D341Med (cell line): ENCODE data around the gene TPPP.
"Not testable (repeated sequence)": the region's sequence is repeated elsewhere in the genome, so short reads cannot be mapped to it uniquely, and the experiment has no call there.

Experiments used
- DNase-seq: peaks from one replicate; pipeline ENCODE4 v3.0.0; 2012; ENCODE audit warnings: low spot score

Gene TPPP

DNA sequence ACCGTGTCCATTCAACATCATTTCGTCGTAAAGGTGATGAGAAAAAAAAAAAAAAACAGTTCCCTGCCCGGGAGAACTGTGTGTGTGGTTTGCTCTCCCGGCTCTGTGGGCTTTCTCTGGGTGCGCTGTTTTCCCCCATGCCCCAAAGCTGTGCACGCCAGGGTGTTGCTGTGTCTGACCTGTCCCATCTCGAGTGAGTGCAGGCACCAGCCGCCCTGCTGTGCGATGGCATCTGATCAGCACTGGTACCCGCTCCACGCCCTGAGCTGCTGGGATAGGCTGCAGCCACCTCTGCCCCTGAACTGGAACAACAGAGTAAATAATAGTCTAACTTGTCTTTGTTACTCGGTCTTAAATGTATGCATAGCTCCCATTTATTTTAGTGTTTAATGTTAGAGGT, 47.7 kb downstream of the TPPP start:
- DNase-seq: no peak

DNA sequence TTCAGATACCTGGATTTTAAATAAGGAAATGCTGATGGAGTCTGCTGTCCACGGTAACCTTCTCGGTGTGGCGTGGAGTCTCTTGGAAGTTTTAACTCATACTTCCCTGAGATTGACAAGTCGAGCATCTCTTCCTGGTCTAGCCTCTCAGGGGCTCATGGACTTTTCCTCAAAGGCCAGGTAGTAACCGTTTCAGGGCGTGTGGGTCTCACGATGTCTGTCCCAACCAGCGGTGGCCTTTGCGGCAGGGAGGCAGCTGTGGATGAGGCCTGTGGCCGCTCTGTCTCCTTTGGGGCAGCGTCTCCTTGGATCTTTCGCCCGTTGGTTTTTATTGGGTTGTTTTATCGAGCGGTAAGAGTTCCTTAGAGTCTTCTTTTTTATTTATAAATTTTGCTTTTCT, 48.2 kb downstream of the TPPP start:
- DNase-seq: no peak

DNA sequence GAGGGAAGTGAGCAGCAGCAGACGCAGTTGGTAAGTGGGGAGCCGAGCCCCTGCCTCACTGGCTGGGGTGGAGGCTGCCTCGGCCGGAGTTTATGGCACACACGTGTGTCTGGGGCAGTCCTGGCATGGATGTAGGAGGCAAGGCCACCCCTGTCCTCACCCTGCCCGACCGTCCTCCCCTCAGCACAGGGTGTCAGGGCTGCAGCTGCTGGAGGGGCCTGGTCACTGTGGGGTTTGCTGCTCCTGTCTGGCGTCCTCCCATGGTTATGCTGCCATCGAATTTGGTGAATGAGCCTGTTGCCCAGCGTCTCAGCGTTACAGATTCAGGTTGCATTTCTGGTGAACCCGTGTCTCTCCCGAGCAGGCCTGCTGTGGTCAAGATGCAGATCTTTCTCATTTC, 48.6 kb downstream of the TPPP start:
- DNase-seq: no peak

DNA sequence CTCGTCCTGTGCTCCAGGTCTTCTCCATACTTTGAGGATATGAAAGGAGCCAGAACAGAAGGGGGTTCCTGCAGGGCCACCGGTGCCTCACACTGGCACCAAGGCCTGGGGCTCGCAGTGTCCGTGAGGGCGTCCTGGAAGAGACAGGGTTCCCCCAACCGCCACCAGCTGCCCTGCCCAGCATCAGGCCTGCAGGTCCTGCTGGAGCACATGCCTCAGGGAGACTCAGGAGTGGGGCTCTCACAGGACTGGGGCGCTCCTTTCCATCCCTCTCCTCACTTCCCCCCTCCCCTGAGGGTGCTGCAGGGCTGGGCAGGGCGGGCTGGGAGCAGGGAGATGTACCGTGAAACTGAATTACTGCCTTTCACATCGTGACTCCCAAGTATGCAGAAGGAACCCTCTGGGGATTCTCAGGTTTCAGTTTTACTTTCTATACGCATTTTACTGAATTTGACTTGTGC, 49.3 kb downstream of the TPPP start:
- no peak for DNase-seq

DNA sequence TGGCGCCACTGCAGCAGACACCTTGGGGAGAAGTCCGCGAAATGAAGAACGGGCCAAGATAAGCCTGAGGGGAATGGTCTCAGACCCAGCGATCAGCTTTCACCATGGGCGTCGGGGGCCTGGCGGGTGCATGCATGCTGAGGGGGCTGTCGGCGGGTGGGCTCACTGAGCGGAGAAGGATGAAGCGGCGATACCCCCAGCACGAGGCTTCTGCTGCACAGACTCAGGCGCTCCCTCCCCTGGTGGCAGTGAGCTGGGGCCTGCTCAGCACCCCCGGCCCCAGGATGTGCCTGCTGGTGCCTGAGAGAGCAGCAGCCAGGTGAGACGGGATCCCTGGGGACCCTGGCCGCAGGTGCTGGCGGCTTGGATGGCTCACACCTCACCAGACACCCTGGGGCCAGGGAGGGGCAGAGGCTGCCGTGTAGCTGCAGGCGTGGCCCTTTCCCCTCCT, 49.8 kb downstream of the TPPP start:
- no peak for DNase-seq

DNA sequence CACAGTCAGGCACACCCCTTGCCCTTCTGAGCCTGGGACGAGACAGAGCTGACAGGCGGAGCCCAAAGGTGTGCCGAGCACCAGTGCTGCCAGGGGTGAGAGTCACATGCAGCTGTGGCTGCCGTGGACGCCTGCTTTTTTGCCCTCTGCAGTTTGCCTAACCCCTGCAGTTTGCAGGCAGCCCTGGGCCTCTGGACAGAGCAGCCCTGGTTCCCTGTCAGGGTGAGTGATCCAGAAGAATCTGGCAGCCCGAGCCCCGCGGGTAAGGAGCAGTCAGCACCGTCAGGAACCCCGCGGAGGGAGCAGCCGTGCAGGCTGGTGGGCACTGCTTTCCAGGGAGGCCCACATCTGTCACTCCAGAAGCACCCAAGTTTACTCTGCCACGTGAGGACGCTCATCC, 50.7 kb downstream of the TPPP start:
- no peak for DNase-seq

DNA sequence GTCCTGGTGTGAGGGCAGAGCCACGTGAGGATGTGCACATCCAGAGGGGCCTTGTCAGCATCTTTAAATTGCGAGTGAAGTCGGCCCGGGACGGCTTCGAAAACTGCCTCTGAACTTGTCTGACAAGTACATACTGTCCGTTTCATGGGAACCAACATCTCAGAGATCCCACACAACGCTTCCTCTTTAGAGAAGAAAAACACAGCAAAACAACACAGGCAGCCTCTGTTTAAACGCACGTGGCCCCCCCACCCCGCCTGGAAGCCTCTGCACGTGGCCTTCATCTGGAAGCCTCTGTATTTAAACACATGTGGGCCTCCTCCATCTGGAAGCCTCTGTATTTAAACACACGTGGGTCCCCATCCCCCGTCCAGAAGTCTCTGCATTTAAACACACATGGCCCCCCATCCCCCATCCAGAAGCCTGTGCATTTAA, 51.8 kb downstream of the TPPP start:
- DNase-seq: no peak

DNA sequence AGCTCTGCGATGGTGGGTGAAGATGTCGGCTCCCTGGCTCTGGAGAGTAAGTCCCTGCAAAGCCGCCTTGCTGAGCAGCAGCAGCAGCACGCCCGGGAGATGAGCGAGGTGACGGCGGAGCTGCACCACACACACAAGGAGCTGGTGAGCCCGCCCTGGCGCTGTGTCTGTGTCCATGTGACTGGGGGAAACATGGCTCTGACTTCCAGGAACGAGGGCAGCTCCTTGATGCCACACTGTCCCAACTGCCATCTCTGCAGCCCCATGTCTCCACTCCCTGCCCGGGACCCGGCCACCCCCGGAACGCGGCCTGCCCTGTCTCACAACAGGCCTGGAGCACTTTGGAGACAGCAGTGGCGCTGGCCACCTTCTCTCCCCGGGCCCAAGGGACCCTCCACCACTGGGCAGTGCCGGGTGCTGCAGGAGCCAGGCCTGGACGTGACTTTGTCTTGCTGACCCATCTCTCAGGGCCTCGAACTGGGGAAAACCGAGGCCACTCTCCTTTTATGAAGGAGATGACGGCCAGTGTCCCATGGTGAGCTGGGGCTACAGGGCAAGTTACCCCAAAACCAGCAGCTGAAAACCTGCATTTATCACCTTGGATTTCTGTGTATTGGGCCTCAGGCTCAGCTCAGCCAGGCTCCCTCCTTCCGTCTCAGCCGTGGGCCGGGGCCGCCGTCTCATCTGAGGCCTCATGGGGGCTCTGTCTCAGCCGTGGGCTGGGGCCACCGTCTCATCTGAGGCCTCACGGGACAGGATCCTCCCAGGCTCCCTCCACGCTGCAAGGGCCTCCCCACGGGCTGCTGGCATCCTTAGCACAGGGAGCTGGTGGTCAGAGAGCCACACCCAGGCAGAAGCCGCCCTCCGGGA, 52.5 kb downstream of the TPPP start:
- no peak for DNase-seq

DNA sequence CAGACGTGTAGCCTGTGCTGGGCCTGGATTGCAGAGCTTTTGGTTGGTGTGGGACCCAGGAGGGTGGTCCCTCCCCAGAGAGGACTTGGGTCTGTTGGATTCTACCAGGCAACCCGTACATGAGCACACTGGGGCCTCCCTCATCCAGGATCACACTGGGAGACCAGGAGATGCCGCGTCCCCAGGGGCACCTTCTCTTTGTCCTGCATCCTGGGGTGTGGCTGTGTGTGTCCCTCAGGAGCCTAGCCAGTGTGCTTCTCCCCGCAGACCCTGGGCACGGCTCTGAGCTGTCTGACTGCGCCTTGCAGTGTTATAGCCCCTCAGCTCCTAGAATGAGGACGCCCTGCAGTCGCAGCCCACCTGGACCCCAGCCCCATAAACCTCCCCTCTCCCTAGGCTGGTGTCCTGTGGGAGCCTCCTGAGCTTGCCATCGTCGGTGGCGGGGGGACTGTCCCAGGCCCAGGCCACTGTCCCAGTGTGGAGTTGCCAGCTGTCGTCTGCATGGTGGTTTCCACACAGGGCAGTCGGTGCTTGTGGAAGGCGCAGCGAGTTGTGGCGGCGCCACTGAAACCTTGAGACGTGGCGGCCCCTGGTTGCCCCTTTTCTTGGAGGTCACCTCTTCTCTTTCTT, 53.5 kb downstream of the TPPP start:
- no peak for DNase-seq

DNA sequence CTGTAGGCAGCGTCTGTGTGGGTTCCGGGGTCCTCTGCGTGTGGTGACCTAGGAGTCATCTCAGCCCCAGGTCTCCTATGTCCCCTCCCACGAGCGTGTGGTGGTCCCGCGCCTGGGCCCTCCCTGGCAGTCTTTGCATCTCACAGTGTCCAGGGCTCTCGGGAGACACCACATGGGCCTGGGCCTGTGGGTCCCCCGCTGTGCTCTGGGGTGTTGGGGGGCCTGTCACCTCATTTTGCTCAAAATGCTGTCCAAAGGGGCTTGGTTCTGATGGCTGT, 54.0 kb downstream of the TPPP start:
- no peak for DNase-seq

DNA sequence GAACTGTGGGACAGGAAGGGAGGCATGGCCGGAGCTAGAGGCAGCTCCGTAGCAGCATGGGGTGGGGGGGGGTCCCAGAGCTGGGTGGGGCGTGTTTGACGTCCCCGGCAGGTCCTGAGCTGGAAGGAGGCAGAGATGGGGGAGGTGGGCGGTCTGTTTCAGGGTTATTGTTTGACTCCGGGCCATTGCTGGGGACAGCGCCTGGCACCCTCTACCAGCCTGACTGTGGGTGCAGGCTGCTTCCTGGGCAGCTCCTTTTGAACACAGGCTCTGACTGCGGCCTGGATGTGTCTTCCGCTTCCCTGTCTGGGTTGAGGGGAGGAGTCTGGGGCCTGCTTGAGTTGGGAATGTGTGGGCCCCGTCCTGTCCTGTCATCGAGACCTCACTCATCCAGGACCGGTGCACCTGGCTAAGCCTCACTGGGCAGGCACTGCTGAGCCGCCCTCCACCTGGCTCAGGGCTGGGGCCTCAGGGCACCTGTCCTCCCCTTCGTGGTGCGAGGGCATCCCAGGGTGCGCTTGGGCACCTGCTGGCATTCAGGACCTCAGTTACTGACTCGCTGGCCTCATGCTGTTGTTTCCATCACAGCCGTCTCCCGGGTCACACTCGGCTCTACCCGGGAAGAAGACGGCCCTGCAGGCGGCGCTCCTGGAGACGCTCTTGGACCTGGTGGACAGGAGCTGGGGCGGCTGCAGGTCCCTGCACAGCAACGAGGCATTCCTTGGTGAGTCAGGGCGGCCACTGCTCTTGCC, 54.5 kb downstream of the TPPP start:
- no peak for DNase-seq

DNA sequence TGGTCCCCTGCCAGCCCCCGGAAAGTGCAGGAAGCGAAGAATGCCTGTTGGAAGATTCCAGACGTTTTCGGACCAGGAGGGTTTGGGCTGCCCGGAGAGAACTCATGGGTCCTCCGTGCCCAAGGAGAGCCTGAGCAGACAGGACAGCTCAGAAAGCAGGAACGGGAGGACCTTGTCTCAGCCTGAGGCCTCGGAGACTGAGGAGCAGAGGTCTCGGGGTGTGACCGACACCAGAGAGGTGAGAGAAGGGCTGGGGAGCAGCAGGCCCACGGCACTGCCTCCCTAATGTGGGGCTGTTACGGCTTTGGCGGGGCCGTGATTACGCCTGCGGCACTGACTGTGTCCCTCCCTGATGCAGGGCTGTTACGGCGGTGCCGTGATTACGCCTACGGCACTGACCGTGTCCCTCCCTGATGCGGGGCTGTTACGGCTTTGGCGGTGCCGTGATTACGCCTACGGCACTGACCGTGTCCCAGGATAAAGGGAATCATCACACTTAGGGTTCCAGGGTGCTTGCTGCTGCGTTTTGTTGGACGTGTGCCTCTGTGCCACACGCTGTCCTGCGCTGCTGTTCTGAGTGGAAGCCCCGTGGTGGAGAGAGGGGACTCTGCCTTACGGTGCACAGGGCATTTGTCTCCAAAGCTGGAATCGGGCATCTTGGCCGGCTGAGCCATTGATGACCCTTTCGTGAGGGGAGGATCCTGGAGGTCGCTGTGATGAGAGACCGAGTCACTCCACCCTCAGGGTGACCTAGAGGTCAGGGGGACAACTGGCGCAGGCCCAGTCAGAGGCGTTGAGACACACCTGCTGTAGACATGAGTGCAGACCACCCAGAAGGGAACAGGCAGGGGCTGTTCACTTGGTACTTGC, 55.3 kb downstream of the TPPP start:
- DNase-seq: no peak

DNA sequence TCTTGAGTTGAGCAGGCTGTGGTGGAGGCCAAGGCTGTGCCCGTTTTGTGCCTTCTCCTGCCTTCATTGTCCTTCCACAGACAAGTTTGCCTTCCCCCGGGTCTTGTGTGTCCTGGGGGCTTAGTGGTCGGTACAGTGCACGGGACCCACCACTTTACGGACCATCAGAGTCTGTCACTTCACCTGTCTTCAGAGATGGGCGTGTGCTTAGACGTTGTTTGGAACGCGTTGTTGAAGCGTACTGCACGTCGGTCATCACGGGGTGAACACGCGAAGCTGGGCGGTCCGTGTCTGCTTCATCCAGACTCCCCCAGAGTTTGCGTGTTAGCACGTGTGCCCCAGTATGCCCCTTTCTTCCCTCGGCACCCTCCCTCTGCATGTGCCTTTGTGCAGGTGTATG, 56.2 kb downstream of the TPPP start:
- no peak for DNase-seq

DNA sequence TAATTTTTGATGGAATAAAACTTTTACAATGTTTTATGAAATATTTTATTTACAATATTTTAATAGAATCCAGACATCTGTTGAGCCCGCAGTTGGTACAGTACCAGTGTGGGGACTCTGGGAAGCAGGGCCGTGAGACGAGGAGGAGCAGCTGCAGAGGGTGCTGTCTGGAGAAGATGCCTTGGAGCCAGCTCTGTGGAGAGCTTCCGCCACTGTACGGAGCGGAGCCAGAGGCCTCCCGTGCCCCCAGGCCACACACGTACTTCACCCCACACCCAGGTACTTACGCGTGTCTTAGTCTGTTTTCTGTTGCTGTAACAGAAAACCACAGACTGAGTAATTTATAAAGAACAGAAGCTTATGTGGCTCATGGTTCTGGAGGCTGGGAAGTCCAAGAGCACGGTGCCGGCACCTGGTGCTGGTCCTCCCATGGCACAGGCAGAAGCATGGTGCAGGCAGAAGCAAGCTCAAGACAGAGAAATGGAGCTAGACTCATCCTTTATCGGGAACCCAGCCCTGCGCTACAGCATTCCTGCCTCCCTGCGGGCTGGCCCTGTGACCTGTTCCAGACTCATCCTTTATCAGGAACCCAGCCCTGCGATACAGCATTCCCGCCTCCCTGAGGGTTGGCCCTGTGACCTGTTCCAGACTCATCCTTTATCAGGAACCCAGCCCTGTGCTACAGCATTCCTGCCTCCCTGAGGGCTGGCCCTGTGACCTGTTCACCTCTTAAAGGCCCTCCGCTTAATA, 57.7 kb downstream of the TPPP start:
- no peak for DNase-seq

DNA sequence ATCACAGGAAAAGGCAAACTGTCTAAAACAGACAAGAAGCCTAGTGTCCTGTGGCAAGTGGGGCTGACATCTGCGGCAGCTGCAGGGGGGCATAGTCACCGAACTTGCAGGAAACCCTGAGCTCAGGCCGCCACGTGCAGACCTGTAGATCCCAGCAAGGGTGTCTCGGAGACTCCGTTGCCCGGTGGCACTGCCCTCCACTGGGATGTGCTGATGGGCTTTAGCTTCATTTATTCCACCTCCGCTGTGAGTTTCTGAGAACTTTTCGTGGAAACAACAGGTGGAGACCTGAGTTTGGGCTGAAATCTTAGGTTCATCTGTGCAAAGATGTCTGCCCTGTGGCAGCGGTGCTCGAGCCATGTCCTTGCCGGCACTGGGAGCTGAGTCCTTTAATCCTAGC, 59.0 kb downstream of the TPPP start:
- no peak for DNase-seq

DNA sequence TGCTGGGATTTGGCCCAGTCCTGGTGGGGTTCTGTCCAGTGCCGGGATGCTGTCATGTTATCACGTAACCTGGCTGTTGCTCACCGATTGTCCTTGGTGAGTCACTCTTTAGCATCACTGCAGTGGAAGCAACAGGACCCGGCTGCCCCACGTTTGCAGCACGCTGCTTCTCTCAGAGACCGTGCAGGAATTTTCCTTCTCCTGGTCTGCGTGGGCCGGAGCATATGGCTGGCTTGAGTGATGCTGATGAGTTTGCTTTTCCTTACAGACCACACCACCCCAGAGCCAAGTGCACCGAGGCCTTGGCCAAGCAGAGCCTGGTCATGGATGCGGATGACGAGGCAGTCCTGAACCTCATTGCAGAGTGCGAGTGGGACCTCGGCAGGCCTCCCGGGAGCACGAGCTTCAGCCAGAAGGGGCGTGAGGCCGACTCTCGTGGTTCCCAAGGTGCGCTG, 59.6 kb downstream of the TPPP start:
- no peak for DNase-seq

DNA sequence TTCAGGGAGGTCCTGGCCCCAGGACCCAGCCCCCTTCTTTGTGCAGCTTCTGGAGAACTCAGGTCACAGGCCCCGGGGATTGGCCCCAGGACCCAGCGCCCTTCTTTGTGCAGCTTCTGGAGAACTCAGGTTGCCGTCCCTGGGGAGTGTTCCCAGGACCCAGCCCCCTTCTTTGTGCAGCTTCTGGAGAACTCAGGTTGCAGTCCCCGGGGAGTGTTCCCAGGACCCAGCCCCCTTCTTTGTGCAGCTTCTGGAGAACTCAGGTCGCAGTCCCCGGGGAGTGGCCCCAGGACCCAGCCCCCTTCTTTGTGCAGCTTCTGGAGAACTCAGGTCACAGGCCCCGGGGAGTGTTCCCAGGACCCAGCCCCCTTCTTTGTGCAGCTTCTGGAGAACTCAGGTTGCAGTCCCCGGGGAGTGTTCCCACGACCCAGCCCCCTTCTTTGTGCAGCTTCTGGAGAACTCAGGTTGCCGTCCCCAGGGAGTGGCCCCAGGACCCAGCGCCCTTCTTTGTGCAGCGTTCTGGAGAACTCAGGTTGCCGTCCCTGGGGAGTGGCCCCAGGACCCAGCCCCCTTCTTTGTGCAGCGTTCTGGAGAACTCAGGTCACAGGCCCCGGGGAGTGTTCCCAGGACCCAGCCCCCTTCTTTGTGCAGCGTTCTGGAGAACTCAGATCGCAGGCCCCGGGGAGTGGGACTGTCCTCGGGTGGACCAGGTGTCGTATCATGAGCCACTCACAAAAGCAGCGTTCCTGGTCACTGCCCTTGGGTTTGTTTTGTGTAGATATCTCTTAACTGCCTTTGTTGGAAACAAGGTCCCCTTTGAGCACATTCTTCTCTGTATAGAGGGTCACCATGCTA, 64.6 kb downstream of the TPPP start:
- DNase-seq: not testable (repeated sequence)

DNA sequence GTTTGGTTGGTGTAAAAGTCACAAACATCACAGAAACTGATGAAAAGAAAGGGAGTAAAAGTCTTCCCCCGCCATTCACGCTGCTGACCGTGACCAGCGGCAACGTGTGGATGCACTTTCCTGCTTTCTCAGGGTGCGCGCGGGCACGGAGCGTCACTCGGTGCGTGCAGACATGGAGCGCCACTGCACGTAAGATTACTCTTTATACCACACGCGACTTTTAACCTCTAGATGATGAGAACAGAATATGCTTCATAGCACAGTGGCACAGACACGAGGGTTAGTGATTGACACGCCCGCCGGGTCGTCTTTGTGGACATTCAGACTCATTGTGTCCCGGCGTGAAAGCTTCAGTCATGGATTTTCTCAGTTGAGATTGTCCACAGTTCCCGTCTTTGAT, 65.3 kb downstream of the TPPP start:
- DNase-seq: no peak

DNA sequence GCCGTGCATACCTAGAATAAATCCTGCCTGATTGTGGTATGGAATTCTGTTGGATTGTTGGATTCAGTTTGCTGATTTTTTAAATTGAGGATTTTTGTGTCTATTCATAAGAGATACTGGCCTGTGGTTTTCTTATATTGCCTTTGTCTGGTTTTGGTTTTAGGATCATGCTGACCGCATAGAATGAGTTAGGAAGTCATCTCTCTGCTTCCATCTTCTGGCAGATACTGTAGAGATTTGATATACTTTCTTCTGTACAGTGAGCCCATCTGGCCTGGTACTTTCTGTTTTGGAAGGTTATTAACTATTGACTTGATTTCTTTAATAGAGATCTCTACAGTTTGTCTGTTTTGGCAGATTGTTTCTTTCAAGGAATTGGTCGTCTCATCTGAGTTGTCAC, 66.3 kb downstream of the TPPP start:
- DNase-seq: no peak

DNA sequence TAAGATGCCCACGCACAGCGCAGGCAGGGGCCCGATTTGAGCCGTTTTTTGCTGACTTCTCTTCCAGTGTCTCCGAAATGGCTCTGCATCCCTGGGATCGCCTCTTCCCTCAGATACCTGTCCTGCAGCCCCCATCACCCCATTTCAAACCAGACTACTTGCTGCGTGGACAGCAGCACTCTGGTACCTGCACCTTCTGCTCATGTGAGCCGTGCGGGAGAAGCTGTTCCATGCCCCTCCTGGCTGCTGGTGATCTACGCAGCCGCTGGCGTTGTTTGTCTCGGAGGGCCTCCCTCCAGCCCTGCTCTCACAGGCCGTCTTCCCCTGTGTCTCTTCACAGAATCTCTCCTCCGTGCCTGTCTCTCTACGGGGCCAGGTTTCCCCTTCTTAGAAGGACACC, 67.6 kb downstream of the TPPP start:
- no peak for DNase-seq

DNA sequence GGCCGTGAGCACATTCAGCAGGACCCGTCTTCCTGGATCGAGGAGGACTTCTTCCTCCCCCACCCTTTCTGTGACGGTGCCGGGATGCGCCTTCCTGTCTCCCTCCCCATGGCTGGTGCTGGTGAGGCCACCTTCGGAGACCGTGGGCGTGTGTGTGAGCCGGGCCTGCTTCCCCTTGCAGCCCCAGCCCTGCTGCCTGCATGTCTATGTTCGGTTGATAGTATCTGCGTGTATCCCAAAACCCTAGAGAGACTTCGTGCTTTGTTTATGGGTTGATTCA, 68.3 kb downstream of the TPPP start:
- no peak for DNase-seq
